NCI-H2107 (cell line): ENCODE measurements around the gene SELL.
"Not testable (repeated sequence)": the region's sequence is repeated elsewhere in the genome, so short reads cannot be mapped to it uniquely, and the experiment has no call there.

Experiments
- DNase-seq: peaks from one replicate; lab custom pipeline; 2025; lab: John Stamatoyannopoulos, UW

Gene SELL

DNA sequence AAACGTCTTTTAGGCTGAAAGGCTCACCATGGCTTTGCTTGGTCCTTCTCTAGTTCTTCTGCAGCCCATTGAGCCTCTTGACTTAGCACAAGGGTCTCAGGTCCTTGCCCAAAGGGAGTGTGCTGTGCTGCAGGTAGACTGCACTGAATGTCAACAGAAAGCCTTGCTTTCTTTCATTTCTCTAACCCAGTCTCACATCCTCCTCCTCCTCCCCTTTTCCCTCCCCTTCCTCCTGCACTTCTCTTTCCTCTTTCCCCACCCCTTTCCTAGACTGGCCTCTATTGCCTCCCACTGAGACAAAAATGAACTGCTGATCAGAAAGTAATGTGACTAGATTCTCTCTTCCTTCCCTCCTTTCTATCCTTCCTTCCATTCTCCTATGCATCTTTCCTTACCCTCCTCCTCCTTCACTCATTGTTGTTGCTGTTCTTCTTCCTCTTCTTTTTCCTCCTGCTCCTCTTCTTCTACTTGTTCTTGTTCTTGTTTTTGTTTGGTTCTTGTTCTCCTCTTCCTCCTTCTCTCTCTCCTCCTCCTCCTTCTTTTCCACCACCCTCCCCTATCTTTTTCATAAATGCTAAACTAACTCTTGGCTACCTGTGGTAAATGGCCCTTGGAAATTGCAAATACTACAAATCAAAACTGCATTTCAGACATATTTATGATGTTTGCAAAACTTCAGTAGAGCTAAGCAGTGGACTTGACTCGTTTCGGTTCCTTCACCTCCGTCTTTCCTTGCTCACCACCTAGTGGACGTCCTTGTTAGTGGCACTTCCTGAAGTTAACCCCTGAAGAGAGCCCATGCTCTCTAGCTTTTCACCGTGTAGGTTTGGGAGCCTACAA lies at the start of gene SELL:
SELL (minus strand) TSS at position 152 of the 840 bp plus-strand sequence; CDS start at position 30, 122 bp downstream.
- DNase-seq = peak; percentile 33

DNA sequence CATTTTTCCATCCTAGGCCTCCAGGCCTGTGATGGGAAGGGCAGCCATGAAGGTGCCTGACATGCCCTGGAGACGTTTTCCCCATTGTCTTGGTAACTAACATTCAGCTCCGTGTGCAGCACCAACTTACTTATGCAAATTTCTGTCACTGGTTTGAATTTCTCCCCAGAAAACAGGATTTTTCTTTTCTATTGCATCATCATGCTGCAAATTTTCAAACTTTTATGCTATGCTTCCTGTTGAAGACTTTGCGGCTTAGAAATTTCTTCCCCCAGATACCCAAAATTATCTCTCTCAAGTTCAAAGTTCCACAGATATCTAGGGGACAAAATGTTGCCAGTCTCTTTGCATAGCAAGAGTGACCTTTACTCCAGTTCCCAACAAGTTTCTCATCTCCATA lies 47.6 kb upstream of the SELL start:
- no peak for DNase-seq

DNA sequence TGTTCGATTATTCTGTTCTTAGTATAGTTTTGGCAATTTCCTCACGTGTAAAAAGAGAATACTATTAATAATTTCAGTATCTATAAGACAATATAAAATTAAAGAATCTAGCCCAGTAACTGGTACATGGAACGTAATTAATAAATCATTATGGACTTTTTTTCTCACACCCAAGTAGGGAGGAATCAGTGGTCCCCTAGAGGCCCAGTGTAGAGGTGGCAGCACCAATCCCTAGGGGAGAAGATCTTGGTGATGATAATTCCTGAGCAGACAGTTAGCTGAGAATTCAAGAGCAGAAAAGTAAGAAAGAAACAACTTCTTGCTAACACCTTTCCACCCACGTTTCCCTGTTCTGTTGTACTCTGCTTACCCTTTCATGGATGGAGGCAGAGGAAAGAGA lies 42.1 kb upstream of the SELL start:
- DNase-seq = no peak

DNA sequence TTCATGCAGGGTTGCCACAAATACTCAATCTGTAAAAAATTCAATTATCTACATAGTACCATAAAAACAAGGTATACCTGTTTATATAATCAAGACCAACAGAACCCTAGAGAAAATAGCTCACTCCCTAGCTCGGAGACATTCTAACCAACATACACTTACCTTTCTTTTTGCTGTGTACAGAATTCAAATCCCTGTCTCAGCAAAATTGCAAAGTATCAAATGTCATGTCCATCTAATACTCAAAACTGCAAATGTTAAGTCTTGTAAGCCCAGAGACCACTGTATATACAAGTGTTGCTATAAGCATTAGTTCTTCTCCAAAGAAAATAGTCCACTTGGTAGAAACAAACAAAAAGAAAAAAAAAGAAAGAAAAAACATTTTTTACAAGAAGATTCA lies 38.6 kb upstream of the SELL start:
- DNase-seq = no peak

DNA sequence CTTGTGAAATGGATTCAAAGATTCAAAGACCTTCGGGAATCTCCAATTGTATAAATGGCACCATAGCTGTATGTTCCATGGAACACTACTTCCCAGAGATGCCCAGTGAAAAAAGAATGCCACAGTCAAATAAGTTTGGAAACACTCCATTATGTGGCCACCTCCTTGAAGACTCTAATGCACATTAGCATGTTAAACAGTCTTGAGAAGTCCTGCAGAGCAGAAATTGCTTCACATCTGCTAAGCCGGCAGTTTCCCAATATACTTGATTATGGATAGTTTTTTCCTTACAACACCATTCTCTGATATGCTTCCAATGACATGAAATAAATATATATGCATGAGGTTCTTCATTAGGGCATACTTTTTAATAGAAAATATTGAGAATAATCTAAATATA lies 35.1 kb upstream of the SELL start:
- DNase-seq = no peak

DNA sequence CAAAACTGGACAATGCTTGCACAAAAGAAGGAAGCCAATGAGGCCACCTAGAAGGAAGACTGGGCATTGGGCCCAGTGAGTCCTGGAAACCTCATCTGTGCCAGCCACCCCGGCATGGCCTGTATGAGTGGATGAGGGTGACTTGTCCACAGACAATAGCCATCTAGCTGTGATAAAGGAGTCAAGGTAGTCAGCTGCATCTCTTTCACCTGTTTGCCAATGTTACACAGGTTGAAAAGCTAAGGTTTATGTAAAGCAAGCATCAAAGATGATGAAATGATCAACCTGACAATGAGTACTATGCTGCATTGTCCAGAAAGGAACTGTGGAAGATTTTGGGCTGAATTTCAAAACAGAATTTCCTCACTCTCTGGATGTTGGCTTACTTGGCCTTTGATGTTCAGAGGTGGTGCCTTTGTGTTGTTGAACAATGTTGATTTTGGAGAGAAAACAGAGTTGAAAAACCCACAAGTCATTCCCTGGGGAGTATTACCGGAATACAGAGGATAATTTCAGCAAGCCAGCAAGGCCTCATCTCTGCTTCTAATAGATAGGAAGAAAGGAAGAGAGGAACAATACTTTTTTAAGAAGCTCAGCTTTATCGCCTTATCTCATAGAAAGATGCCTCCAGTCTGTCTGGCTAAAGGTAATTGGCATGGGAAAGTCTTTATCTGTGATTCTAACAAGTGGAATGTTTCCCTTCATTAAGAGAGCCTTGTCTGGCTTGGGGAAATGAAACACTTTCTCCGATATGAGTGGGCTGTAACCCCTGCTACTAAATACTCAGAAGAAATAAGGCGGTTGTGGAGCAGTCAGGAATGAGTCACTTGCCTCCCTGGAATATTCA lies 33.8 kb upstream of the SELL start:
- no peak for DNase-seq

DNA sequence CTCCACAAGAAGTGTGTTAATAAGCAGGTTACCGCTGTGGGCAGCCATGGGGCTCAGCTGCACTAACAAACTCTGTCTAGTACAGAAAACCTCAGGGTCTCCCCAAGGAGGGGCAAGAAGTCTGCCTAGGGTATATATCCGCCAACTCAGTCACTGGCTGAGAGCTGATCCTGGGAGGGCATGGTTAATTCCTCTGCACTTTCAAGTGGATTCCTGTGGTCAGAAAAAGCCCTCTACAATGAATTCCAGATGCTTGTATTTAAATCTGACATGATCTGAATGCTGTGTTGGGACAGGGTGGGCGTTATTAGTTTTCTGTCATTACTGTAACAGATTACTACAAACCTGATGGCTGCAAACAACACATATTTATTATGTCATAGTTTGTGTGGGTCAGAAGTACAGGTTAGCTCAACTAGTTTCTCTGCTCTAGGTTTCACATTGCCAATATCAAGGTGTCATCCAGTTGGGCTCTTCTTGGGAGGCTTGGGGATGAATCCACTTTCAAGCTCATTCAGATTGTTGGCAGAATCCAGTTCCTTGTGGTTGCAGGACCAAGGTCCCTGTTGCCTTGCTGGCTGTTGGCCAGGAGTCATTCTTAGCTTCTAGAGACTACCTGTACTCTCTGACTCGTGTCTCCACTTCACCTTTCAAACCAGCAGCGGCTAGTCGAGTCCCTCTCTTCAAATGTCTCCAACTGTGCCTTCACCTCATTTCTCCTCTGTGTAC lies 30.4 kb upstream of the SELL start:
- DNase-seq = no peak

DNA sequence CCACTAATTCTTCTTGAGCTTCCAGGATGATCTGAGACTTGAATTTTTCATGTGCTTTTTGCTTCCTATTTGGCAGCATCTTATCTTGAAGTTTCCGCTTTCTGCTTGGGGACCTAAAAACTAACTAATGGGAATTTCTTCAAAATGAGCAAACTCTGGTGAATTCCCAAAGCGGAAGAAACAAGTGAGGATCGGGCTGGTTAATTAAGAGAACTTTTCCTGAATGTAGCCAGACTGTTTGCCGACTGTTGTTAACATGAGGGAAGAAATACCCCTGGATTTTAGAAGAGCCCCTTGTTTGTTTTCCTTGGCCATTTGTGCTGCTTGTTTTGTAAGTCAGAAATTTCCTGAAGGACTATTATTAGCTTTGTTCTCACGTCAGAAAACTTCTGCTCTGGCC lies 28.6 kb upstream of the SELL start:
- DNase-seq = no peak

DNA sequence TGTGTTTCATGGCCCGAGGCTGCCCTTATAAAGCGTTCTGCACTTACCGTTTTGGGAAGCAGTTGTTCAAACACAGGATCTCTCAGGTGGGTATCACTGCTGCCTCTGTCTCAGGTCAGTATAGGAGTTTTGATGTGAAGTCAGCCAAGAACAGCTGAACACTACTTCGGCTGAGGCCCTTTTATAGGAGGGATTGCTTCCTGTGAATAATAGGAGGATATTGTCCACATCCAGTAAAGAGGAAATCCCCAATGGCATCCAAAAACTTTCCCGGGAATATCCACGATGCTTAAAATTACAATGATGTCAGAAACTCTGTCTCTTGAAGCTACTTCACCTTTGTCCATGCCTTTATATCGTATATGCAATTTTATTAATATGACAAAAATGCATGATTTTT lies 22.5 kb upstream of the SELL start, which contains the start of gene SELE:
SELE (minus strand) TSS at position 156 of the 400 bp plus-strand sequence. CDS start 467 bp downstream, outside the sequence.
- DNase-seq = no peak

DNA sequence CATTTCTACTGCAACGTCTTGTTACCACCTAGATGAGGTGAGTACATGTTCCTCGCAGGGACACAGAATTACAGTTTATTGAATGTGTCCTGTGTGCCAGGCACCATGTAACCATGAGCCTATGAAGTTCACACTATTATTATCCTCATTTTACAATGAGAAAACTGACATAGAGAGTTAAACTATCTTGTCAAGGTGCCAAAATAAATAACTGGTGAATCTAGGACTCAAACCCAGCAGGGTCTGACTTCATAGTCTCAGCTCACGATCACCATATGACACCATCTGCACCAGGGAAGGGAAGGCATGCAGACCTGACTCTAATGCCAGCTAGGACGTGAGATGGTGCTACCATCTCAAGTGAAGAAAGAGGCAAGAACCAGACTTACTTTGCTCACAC lies 20.0 kb upstream of the SELL start:
- no peak for DNase-seq

DNA sequence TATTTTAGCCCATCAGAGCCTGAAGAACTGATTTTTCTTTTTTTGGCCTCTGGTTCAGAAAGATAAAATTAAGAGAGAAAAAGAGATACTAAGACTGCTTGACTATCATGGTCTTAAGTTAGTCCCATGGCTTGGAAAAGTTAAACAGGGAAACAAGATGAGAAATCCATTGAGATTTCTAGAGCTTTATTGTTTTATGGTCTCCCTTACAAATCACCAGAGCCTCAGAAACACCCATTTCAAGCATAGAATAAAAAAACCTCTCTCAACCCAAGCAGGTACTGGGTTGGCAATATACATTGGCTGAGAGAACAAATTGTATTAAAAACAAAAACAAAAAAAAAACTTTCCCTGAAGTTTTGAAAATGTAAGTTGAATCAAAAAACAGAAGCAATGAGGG lies 18.6 kb upstream of the SELL start:
- DNase-seq = no peak

DNA sequence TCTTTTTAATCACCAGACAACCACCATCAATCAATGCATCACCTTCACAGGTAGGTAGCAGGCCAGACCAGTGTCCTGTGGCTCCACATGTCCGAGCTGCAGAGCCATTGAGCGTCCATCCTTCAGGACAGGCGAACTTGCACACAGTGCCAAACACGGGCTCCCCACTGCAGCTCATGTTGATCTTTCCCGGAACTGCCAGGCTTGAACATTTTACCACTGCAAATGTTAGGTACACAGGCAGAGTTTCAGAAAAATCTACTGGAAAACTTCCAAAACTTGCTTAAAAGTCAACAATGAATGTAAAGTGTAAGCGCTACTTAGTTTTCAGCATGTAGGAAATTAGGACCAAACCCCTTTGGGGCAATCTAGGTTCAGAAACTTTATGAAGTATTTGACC lies 15.9 kb upstream of the SELL start:
- no peak for DNase-seq

DNA sequence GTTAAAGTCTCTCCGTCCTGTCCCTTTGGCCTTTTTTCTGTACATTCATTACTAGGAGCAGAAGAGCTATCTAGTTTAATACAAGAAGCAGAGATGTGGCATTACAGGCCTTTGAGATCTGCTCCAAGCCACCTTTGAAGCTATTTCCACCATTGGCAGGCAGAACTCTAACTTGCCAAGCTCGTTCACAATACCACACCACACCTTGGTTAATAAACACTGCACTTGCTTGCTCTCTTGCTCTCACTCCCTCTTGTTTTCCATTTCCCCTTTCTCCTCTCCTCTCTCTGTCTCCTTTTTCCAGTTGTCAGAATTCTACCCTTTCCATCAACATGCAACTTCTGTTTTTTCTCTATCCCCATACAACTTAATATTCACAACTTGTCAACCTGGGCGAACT lies 15.4 kb upstream of the SELL start:
- DNase-seq = no peak

DNA sequence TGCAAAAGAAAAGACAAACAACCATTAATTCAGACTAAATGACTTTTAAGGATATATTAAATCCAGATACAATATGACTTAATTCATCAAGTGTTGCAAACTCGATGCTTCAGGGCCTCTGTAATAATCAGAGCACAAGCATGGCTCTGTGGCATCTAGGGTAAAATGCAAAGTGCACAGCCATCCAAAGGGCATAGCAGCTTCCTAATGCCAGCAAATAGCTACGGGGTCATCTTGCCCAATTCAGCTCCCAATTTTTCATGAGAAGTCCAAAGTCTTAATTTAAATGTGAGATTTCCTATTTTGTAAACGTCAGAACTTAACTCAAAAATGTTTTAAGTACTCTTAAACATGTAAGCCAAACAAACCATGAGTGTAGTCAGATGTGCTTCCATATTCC lies 14.5 kb upstream of the SELL start:
- DNase-seq = no peak

DNA sequence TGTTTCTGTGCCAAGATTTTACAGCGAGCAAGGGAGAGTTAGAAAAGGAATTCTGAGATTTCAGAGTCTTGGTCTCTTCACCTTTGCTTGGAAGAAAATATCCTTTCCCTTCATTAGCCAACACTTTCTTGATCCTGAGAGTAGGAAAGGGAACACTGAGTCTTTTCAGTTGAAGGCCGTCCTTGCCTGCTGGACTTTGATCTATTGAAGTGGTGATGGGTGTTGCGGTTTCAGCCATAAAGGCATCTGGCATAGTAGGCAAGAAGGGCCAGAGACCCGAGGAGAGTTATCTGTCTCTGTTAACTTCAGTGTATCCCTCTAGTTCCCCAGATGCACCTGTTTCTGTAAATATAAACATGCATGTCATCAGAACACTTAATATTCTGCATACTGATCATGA lies 12.7 kb upstream of the SELL start:
- DNase-seq = no peak

DNA sequence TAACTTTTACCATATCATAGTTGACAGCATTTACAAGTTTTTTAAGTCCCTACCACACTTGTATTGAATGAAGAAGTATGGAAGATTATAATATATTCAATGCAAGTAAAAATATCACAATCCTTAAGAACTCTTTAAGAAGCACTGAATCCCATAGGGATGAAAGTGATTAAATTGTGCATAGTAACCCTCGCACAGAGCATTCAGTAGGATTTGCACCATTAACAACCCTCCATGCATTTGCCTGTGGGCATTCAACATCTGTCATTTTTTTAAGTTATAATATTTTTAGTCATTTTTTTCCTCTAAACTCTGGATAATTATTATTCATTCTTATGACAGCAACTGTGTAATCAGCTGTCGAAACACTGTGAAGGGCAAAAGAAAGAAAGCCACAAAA lies 12.3 kb upstream of the SELL start:
- DNase-seq = no peak

DNA sequence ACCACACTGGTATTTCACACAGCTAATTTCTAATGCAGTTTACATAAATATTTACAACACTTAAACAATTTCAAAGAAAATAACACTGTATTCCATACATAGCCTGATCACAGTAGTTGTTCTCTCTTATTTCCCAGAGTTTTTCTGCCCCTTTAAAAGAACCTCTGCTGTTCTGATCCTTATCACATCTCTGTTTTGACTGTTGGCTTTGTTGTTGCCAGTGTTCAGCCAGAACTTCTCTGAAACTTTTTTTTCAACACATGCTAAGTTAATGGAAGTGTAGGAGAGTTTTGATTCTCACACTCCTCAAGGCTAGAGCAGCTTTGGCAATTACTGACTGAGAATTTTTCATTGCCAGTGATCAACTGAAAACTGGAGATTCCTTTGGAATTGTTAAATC lies 11.4 kb upstream of the SELL start:
- DNase-seq = no peak

DNA sequence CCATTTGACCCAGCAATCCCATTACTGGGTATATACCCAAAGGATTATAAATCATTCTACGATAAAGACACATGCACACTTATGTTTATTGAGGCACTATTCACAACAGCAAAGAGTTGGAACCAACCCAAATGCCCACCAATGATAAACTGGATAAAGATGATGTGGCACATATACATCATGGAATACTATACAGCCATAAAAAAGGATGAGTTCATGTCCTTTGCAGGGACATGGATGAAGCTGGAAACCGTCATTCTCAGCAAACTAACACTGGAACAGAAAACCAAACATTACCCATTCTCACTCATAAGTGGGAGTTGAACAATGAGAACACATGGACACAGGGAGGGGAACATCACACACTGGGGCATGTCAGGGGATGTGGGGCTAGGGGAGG lies 3.7 kb upstream of the SELL start:
- not testable (repeated sequence) for DNase-seq

DNA sequence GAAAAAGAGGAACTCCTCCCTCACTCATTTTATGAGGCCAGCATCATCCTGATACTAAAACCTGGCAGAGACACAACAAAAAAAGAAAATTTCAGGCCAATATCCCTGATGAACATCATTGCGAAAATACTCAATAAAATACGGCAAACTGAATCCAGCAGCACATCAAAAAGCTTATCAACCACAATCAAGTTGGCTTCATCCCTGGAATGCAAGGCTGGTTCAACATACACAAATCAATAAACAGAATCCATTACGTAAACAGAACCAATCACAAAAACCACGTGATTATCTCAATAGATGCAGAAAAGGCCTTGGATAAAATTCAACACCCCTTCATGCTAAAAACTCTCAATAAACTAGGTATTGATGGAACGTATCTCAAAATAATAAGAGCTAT lies 1.7 kb upstream of the SELL start:
- not testable (repeated sequence) for DNase-seq

DNA sequence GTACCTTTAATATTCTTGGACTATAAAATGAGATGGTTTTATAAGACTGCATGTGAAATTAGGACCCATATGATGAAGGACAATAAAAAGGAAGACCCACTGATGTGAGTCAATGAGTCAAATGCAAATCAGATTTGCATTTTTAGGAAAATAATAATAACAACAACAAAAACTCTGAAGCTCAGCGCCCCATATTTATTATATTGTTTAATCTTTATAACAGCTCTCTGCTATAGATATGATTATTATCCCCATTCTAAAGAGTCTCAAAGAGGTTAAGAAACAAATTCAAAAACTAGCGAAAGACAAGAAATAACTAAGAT lies 850 bp upstream of the SELL start:
- no peak for DNase-seq

DNA sequence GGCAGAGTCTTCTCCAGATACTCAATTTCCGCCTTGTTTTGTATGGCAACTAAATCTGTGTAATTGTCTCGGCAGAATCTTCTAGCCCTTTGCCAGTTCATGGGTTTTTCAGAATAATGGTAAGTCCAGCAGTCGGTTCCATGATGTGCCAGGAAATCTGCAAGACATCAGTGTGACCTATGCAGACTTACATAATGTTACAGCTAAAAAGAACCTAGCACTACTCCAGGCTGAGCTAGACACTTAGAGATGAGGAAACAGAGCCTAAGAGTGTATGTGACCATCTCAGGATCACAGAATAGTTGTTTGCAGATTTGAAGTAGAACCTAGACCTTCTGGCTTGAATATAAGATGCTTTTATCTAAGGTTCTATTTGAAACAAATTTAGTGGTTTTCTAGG lies 2.8 kb downstream of the SELL start:
- DNase-seq = no peak

DNA sequence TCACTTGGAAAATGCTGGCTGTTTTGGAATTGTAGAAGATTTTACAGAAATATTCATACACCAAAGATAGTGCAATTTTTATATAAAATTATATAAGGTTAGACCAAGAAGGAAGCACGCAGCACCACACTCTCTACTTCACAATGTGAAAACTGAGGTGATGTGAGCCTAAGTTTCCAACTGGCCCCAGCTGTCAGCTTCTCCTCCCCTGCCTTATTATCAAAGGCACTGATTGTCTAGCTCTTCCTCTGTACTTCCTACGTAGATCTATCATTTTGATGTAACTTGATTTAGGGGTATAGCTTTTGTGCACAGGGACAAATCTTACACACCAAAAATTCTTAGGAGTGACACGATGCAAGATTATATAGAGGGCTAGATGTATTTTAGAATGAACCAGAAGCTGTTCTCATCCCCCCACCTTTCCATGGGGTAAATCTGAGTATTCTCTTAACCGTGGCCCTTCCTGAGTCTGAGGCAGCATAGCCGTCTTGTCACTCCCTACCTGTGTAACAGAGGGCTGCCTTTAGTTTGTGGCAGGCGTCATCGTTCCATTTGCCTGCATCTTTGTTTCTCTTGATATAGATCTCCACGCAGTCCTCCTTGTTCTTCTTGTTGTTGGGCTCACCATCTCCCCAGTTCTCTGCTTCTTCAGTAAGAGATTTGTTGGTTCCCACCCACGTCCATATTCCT lies 3.4 kb downstream of the SELL start:
- no peak for DNase-seq
